HepG2 (cell line): Measurements from ENCODE around the gene PPCS. TPM values are rescaled to one million over a fixed set of nuclear protein-coding genes. Genes with fewer than 3 reads are reported as not detected.

ENCODE experiments used
- CREM ChIP-seq, 2 experiments: sonication (generic) in 1 of 2; formaldehyde crosslinking in 1 of 2; IDR thresholded peaks; 2 replicates each; pipeline versions ENCODE4 v1.4.0 to v1.6.1; 2016 to 2020; ENCODE audit warnings: antibody characterized with exemption in 1 of 2, mild to moderate bottlenecking in 1 of 2, missing genetic modification reagents in 1 of 2
- ERF ChIP-seq: IDR thresholded peaks from 2 replicates; pipeline ENCODE4 v1.6.1; 2018; ENCODE audit warnings: missing biosample characterization, missing genetic modification reagents
- ETV5 ChIP-seq: IDR thresholded peaks from 2 replicates; pipeline ENCODE4 v1.6.1; 2018; ENCODE audit warnings: missing biosample characterization, missing genetic modification reagents, inconsistent platforms, borderline replicate concordance
- FOXJ3 ChIP-seq: sonication (generic); formaldehyde crosslinking; IDR thresholded peaks from 2 replicates; pipeline ENCODE4 v1.4.0; 2020; ENCODE audit warnings: missing genetic modification reagents, mild to moderate bottlenecking, borderline replicate concordance
- GFI1 ChIP-seq: sonication (generic); formaldehyde crosslinking; IDR thresholded peaks from 2 replicates; pipeline ENCODE4 v1.5.0; 2020; ENCODE audit warnings: missing genetic modification reagents, mild to moderate bottlenecking, borderline replicate concordance
- HOXA3 ChIP-seq: sonication (generic); formaldehyde crosslinking; IDR thresholded peaks from 2 replicates; pipeline ENCODE4 v1.5.0; 2020; ENCODE audit warnings: missing genetic modification reagents
- HOXA5 ChIP-seq: sonication (generic); formaldehyde crosslinking; IDR thresholded peaks from 2 replicates; pipeline ENCODE4 v1.4.0; 2020; ENCODE audit warnings: missing genetic modification reagents
- MEF2D ChIP-seq: sonication (generic); formaldehyde crosslinking; IDR thresholded peaks from 2 replicates; pipeline ENCODE4 v1.5.1; 2020; ENCODE audit warnings: mild to moderate bottlenecking, missing genetic modification reagents
- MXD4 ChIP-seq: IDR thresholded peaks from 2 replicates; pipeline ENCODE4 v1.6.1; 2016; ENCODE audit warnings: mild to moderate bottlenecking, missing biosample characterization, missing genetic modification reagents
- PAWR ChIP-seq: sonication (generic); formaldehyde crosslinking; IDR thresholded peaks from 2 replicates; pipeline ENCODE4 v1.4.0; 2020; ENCODE audit warnings: missing genetic modification reagents, mild to moderate bottlenecking, borderline replicate concordance
- RXRA ChIP-seq: sonication (generic); formaldehyde crosslinking; IDR thresholded peaks from 2 replicates; pipeline ENCODE4 v1.5.1; 2020; ENCODE audit warnings: missing genetic modification reagents
- U2AF2 ChIP-seq: fragments of 200-400 bp; formaldehyde crosslinking; IDR thresholded peaks from 2 replicates; pipeline ENCODE4 v1.6.1; 2017; ENCODE audit warnings: low read depth, mild to moderate bottlenecking, low read length
- XBP1 ChIP-seq: sonication (generic); formaldehyde crosslinking; IDR thresholded peaks from 2 replicates; pipeline ENCODE4 v1.5.0; 2020; ENCODE audit warnings: missing genetic modification reagents
- ZBTB1 ChIP-seq: sonication (generic); formaldehyde crosslinking; IDR thresholded peaks from 2 replicates; pipeline ENCODE4 v1.4.0; 2020; ENCODE audit warnings: missing genetic modification reagents, borderline replicate concordance
- ZFX ChIP-seq: sonication (generic); formaldehyde crosslinking; IDR thresholded peaks from 2 replicates; pipeline ENCODE4 v1.4.0; 2020; ENCODE audit warnings: mild to moderate bottlenecking, low read depth, missing genetic modification reagents, moderate library complexity
- ZMYM3 ChIP-seq: sonication (generic); formaldehyde crosslinking; IDR thresholded peaks from 2 replicates; pipeline ENCODE4 v1.5.1; 2020; ENCODE audit warnings: mild to moderate bottlenecking, missing genetic modification reagents
- ZNF652 ChIP-seq: IDR thresholded peaks from 2 replicates; pipeline ENCODE4 v1.6.1; 2016; ENCODE audit warnings: low read depth, borderline replicate concordance
- ZNF670 ChIP-seq: sonication (generic); formaldehyde crosslinking; IDR thresholded peaks from 2 replicates; pipeline ENCODE4 v1.8.0; 2022; ENCODE audit warnings: mild to moderate bottlenecking, missing genetic modification reagents, borderline replicate concordance
- ZNF776 ChIP-seq: sonication (generic); formaldehyde crosslinking; IDR thresholded peaks from 2 replicates; pipeline ENCODE4 v1.4.0; 2020; ENCODE audit warnings: mild to moderate bottlenecking, missing genetic modification reagents
- ZNF781 ChIP-seq: sonication (generic); formaldehyde crosslinking; IDR thresholded peaks from 2 replicates; pipeline ENCODE4 v1.5.1; 2020; ENCODE audit warnings: borderline replicate concordance, mild to moderate bottlenecking, missing genetic modification reagents; ENCODE audit errors: not compliant biosample characterization
- ZNF782 ChIP-seq: sonication (generic); formaldehyde crosslinking; IDR thresholded peaks from 2 replicates; pipeline ENCODE4 v1.4.0; 2020; ENCODE audit warnings: missing genetic modification reagents, mild to moderate bottlenecking, borderline replicate concordance
- polyA plus RNA-seq, 8 experiments: library from polyadenylated mRNA; depleted of rRNA in 3 of 8; stranded (reverse) in 7 of 8; unstranded in 1 of 8; fragments of >200 nt; fragmentation: Illumina TruSeq in 4 of 8; extraction: Trizol in 4 of 8; gene quantifications; 2 replicates each; pipeline versions ENCODE4 v1.2.1 to v1.2.3, GENCODE V29; 2011 to 2016; ENCODE audit warnings: low read depth in 4 of 8, missing spikeins in 1 of 8, mixed read lengths in 1 of 8; ENCODE audit not compliant: insufficient read depth in 1 of 8
- total RNA-seq, 5 experiments: library from RNA; depleted of rRNA; stranded (reverse); fragments of >200 nt; fragmentation: Illumina TruSeq; extraction: Trizol; gene quantifications; 2 replicates each; pipeline ENCODE4 v1.2.3, GENCODE V29; 2016; ENCODE audit warnings: low read depth in 1 of 5
- TF ChIP-seq, protein P1 (sequence below): sonication (generic); formaldehyde crosslinking; IDR thresholded peaks from 2 replicates; pipeline ENCODE4 v1.8.1; 2023; ENCODE audit warnings: mild to moderate bottlenecking, moderate library complexity, missing genetic modification reagents
- TF ChIP-seq, protein P2 (sequence below): sonication (generic); formaldehyde crosslinking; IDR thresholded peaks from 2 replicates; pipeline ENCODE4 v1.5.0; 2020; ENCODE audit warnings: missing genetic modification reagents
- TF ChIP-seq, protein P3 (sequence below): IDR thresholded peaks from 2 replicates; pipeline ENCODE4 v1.6.1; 2016
- TF ChIP-seq, protein P4 (sequence below): sonication (generic); formaldehyde crosslinking; conservative IDR thresholded peaks from 2 replicates; pipeline ENCODE4 v1.8.0; 2022; ENCODE audit warnings: mild to moderate bottlenecking, moderate library complexity, missing genetic modification reagents

PPCS gene
- total and polyA plus RNA-seq, 2 of the 13 experiments (the other 11 are each of a cell fraction or from before 2014, with no cell fraction given), result 13.4 to 38.9 TPM

- TF ChIP-seq, protein P1, sequence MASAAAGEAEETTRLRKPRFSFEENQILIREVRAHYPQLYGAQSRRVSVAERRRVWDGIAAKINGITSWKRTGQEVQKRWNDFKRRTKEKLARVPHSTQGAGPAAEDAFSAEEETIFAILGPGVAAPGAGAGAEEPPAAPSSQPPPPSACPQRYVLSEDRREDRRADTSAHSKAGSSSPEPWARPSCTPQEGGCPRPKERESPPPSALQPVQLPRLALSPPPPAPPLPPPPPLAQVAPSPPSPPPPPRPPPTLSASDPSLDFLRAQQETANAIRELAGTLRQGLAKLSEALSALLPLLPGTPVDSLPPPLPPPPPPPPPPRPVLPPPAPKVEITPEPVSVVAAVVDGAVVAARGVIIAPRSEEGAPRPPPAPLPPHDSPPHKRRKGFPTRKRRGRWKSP, result peak; percentile 97
- TF ChIP-seq CREM (IDR thresholded peaks at IDR 0.05) (peak; percentile 65), CREM (CRISPR knock-in tag; IDR thresholded peaks at IDR 0.05) (no peak), ZNF781 (CRISPR knock-in tag) (peak; percentile 36), ZFX (peak; percentile 60; the same call in 1 of the 2 replicates), FOXJ3 (CRISPR knock-in tag) (no peak), XBP1 (peak; percentile 14; the same call in 1 of the 2 replicates), HOXA5 (no peak), MXD4 (CRISPR knock-in tag) (peak; percentile 84), ETV5 (peak; percentile 82; the same call in 1 of the 2 replicates), ZNF670 (CRISPR knock-in tag) (no peak), ERF (CRISPR knock-in tag) (peak; percentile 51; the same call in 1 of the 2 replicates), RXRA (CRISPR knock-in tag) (no peak), ZNF652 (CRISPR knock-in tag) (no peak), ZBTB1 (no peak), HOXA3 (CRISPR knock-in tag) (no peak), U2AF2 (0 out of 2 replicates have a peak, but pooled peaks have one; percentile 65), GFI1 (CRISPR knock-in tag) (no peak), ZMYM3 (no peak), ZNF776 (CRISPR knock-in tag) (no peak), MEF2D (CRISPR knock-in tag) (no peak), PAWR (CRISPR knock-in tag) (no peak), ZNF782 (CRISPR knock-in tag) (no peak)
- TF ChIP-seq, protein P2, sequence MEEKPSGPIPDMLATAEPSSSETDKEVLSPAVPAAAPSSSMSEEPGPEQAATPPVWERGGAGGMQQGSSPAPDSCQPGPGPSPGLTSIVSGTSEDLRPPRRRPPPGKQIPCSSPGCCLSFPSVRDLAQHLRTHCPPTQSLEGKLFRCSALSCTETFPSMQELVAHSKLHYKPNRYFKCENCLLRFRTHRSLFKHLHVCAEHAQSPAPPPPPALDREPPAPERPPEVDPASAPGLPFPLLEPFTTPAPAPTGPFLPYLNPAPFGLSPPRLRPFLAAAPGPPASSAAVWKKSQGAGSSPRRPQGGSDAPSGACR (CRISPR knock-in tag), result no peak
- TF ChIP-seq, protein P3, sequence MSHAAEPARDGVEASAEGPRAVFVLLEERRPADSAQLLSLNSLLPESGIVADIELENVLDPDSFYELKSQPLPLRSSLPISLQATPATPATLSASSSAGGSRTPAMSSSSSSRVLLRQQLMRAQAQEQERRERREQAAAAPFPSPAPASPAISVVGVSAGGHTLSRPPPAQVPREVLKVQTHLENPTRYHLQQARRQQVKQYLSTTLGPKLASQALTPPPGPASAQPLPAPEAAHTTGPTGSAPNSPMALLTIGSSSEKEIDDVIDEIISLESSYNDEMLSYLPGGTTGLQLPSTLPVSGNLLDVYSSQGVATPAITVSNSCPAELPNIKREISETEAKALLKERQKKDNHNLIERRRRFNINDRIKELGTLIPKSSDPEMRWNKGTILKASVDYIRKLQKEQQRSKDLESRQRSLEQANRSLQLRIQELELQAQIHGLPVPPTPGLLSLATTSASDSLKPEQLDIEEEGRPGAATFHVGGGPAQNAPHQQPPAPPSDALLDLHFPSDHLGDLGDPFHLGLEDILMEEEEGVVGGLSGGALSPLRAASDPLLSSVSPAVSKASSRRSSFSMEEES (CRISPR knock-in tag), result no peak
- TF ChIP-seq, protein P4, sequence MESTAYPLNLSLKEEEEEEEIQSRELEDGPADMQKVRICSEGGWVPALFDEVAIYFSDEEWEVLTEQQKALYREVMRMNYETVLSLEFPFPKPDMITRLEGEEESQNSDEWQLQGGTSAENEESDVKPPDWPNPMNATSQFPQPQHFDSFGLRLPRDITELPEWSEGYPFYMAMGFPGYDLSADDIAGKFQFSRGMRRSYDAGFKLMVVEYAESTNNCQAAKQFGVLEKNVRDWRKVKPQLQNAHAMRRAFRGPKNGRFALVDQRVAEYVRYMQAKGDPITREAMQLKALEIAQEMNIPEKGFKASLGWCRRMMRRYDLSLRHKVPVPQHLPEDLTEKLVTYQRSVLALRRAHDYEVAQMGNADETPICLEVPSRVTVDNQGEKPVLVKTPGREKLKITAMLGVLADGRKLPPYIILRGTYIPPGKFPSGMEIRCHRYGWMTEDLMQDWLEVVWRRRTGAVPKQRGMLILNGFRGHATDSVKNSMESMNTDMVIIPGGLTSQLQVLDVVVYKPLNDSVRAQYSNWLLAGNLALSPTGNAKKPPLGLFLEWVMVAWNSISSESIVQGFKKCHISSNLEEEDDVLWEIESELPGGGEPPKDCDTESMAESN (CRISPR knock-in tag), result no peak
Observed at GRCh38 chr1:42462828-42463763, 6.8 kb downstream of the PPCS start, which contains the start of gene CCDC30 (continued).
